Measurements from ENCODE around the gene CCDC148.

DNA sequence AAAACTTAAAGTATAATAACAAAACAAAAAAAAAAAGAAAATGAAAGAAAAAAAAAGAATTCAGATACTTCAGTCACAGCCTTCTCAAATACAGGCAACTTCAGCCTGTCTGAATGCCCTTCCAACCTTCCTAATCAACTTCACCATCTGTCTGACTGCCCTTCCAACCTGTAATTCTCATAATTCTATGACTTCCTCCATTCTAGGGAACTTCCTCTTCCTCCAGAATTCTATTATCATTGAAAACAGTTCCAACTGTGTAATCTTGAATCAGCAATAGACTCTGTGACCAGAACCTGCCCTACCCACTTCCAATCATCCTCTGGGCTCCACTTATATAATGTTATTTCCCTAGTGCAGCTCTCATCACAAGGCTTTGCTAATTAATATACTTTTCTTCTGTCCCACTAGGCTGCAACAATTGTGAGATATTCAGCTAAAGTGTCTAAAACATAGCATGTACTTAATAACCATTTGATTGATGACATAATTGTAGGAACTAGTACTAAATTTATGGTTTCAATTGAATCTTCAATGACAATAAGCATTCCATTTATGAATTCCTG, 227.5 kb downstream of the CCDC148 start:
- TF ChIP-seq CTCF (conservative IDR thresholded peaks at IDR 0.05; ENCODE audit: low read depth, low read length) (no peak), EZH2phosphoT487 (IDR thresholded peaks at IDR 0.05; ENCODE audit: borderline replicate concordance, low read length) (no peak), EZH2 (IDR thresholded peaks at IDR 0.05; ENCODE audit: low read length, unreplicated experiment) (no peak)

Measured in PC-3 (cell line).